HG02840 (cell line): ENCODE data around the gene CCDC34.
"Not testable (repeated sequence)": the region's sequence is repeated elsewhere in the genome, so short reads cannot be mapped to it uniquely, and the experiment has no call there.

Source experiments
- ATAC-seq: cut with Tn5 transposase; IDR thresholded peaks from one replicate; pipeline ENCODE4 v1.9.1; 2021; ENCODE audit warnings: mild to moderate bottlenecking, moderate library complexity, moderate number of reproducible peaks; ENCODE audit not compliant: unreplicated experiment, low FRiP score

CCDC34 gene

DNA sequence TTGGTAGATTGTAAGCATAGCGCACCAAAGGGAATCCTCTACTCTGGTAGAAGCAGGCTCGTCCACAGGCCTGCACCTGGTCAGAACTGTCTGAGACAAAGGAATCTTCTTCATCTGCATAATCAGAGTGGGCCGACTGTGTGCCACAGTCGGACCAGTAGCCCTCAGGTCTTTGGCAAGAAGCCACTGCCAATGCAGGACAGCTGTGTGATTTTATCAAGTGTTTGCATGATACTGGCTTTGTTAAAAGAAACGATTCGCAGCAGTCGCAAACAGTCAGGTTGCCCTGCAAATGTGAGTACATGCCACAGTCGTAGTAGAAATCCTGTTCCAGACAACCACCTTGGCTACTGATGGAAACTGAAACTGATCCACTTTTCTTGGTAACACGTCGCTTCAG, 4.9 kb upstream of the CCDC34 start:
- ATAC-seq, result no peak

DNA sequence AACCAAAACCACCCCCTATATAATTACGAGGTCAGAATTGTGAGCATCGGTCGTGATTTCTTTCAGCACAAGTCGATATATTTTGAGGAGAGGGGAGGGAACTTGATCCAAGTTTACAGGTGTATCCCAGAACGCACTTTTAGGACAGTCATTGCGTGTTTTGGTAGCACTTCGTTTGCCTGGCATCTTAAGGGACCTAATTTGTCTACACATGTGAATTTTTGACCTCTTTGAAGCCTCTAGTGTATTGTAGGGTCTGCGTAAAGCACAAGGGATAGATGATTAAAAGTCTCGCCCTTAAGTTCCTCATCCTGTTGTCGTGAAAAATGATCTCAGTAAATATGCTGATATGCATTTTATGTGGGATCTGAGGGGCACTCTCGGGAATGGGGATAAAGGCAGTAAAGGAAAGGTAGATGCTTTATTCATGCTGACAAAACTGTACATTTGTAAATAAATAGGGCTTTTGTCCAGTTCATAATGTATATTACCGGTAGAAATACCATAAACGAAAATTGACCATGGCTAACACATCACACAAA, 632 bp upstream of the CCDC34 start:
- ATAC-seq, result no peak

- ATAC-seq, result no peak
Observed at GRCh38 chr11:27361649-27362431, 1.2 kb downstream of the CCDC34 start.

- no peak for ATAC-seq
Observed at GRCh38 chr11:27358296-27358695, 4.7 kb downstream of the CCDC34 start.

DNA sequence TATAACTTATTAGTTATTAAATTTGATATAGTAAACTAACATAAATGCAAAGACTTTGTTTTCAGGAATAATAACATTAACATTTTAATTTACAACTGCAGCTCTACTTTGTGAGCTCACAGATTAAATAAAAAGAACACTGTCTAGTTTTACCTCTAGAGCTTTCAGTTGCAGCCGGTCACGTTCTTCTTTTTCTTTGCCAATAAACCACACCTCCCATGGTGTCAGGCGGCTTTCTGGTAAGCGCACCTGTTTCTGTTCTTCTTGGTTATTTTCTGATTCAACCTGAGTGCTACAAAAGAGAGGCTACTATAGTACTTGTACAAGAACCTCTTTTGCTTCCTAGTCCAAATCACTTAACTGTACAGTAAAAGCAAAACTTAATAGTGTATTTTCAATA, 5.8 kb downstream of the CCDC34 start:
- ATAC-seq, result no peak

GRCh38 chr11:27356624-27357222, 6.3 kb downstream of the CCDC34 start:
- no peak for ATAC-seq

DNA sequence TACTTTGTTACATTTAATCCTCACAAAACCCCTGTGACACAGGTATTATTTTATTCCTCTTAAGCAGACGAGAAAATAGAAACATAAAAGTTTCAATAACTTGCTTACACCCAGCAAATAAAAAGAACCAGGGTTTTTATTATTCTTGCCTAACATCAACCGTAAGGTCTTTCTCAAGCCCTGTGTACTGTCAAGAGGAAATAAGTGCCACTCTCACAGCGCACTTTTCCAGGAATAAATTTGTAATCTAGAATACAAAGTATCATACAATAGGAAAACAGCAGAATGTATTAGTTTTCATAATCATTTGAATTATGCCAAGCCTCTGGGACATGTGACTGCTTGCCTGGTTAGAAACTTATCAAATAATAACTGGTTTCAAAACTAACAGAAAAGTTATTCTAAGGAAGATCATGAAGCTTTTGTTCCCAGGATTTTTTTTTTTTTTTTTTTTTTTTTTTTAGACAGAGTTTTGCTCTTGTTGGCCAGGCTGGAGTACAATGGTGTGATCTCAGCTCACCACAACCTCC, 7.4 kb downstream of the CCDC34 start:
- ATAC-seq, result no peak

- no peak for ATAC-seq
Observed at GRCh38 chr11:27354359-27354965, 8.6 kb downstream of the CCDC34 start.

DNA sequence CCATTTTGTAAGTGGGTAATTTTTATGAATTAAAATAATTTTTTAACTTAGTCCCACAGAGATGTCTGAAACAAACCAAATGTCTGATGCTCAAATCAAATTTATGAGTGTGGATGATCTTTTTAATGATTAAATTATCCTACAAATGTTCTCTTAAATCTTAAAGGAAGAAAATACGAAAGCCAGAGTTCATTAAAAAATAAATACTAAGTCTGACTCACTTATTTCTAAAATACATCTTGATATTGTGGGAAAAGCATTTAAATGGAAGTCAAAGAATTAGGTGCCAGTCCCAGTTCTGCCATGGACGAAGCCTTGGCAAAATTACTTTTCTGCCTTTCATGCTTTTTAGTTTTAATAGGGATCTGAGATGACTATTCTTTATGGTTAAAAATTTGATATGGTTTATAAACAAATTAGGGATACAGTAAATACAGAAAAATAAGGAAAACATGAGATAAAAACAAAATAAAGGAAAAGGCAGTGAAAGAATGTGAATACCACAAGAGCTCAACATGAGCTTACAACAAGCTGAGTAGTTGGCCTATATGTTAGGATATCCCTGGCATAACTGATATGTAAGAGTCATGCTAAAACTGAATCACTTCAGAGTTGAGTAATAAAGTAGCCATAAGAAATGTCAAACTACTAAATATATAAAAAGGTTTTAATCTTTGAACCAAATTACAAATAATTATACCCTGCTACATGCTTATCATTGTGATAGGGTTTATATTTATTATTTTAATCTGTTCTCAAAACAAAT, 9.2 kb downstream of the CCDC34 start:
- no peak for ATAC-seq

DNA sequence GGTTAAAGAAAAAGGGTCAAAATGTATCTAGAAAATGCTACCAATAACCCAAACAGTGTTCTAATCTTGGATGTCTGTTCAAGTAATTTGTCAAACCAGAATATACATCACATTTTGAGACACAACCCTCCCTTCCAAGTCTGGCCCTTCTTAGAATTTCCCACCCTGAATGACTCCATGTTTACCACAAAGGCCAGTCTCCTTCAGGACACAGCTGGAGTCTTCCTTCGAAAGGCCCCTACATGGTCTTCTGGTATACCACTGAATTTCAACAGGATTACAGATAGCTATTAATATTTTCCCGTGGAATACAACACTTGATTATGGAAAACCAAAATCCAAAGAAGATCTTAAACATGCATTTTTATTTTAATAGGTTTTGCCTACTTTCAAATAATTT, 10.2 kb downstream of the CCDC34 start:
- ATAC-seq, result no peak

- no peak for ATAC-seq
Observed at GRCh38 chr11:27350511-27350910, 12.5 kb downstream of the CCDC34 start.

GRCh38 chr11:27349919-27350318, 13.1 kb downstream of the CCDC34 start:
- no peak for ATAC-seq

GRCh38 chr11:27348340-27348873, 14.6 kb downstream of the CCDC34 start:
- no peak for ATAC-seq

DNA sequence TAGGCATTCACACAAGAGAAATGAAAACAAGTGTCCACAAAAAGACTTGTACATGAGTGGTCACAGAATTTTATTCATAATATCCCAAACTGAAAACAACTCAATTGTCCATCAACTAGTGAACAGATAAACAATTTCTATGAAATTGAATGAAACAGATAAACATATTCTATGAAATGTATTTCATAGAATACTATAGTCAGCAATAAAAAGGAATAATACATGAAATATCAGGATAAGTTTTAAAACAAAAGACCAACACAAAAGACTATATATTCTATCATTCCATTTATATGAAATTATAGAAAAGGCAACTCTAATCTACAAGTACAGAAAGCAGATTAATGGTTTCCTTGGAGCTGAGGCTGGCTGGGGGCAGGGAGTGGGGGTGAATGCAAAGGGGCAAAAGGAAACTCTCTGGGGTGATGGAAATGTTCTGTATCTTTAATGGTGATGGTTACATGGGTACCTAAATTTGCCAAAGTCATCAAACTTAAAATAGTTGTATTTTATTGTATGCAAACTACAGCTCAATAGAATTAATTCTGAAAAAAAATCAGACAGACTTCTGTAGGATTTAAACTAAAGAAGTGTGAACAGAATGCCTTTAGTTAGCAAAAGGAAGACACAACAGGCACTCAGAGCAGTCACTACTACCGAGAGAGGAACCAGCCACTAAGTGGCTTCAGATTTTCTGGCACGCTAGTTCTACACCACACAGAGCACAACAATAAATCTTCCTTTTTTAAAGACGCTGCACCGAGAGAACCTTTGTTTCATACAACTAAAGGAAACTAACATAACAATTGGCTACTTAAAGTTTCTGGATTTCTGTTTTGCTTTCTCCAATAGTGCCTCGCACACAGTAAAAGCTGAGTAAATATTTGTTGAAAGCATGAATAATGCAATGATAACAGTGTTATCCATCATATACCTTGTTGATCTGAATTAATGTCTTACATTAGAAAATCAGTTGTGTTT, 15.4 kb downstream of the CCDC34 start:
- ATAC-seq, result no peak

GRCh38 chr11:27339941-27340340, 23.1 kb downstream of the CCDC34 start:
- no peak for ATAC-seq

- ATAC-seq, result not testable (repeated sequence)
Observed at GRCh38 chr11:27334764-27335163, 28.3 kb downstream of the CCDC34 start.

DNA sequence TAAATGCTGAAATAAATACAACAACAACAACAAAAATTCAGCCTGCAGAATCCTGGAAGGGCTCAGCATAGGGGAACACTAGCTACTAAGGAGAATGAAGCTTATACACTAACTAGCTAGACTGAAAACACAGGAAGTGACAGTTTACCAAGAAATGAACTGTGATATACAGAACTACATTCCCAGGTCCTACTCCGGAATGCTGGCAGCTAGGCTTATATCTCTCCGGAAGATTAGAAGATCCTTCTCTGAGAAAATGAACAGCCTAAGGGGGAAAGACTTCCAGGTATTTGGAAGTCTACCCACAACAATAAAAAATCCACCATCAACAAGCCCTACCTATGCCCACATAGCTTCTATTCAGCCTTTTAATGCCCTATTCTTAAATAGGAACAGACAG, 31.0 kb downstream of the CCDC34 start:
- ATAC-seq, result no peak

GRCh38 chr11:27330633-27331270, 32.3 kb downstream of the CCDC34 start:
- ATAC-seq, result no peak
